NCI-H146 treated with DMSO at 0.1 percent for 48 hours (cell line): Measurements from ENCODE around the gene SLC24A1.

Experiments
- DNase-seq: peaks from one replicate; lab custom pipeline; 2025; ENCODE audit not compliant: unreplicated experiment; lab: John Stamatoyannopoulos, UW

Gene SLC24A1

DNA sequence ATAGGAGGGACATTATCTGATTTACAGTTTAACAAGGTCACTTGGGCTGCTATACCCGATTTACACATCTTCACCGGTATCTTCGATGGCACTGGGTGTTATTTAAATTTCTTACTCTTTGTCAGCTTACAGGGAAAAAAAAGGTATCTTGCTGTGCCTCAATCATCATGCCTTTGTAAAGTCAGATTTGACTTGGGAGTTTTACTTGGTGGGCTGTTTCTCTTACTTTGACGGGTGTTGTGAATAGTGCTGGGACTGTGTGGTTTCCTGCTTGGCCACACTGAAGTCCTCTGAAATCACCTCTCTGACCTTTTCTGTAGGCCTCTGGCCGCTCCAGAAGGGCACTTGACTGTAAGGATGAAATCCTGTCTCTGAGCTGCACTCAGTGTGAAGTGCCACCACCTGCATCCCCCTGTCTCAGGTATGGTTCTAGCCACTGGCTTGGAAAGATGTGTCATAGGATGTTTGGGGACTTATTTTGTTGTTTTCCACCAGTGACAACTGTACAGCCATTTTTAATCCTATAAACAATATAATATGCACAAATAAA is 3.1 kb upstream of the SLC24A1 start:
- DNase-seq: no peak

DNA sequence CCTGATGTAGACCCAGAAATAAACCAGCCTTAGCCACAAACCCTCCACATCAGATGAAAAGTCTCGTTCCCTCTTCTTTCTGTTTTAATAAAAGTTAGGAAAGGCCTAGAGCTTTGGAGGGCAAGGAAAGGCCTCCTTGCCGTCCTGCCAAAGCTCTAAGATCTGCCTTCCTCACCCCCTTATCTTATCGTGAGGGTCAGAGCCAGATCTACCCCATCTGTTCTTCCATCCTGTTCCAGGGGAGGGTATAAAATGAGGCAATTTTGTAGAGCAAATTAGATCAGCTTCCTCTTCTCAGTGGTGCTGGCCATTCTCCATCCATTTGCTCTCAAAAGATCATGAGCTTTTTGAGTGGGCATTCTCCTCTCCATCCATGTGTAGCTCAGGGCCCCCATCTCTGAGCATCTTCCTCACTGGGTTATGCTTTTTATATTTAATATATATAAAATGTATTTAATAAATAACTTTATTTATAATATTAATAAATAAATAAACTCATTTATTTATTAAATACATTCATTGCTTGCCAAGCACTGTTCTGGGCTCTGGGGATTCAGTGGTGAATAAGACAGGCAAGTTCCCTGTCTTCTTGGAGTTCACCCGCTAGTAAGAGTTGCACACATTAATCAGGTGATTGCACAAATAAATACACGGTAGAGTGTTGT is 2.0 kb upstream of the SLC24A1 start:
- no peak for DNase-seq

DNA sequence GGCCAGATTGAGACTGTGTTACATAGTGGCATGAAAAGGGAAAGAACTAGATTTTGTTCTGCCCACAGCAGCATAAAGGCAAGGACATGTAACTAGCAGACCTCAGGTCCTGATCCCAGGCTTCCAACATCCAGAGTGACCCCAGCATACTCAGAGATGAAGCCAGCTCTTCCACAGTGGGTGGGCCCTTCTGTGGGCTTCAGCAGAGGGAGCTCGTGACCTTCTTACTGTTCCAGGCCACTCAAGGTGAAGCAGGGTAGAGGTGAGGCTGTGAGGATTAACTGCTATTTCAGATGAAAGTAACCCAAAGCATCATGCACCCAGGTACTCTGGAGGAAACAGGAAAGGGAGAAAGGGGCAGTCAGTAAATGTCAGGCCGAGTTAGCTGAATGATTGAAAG is 905 bp upstream of the SLC24A1 start:
- DNase-seq: no peak

DNA sequence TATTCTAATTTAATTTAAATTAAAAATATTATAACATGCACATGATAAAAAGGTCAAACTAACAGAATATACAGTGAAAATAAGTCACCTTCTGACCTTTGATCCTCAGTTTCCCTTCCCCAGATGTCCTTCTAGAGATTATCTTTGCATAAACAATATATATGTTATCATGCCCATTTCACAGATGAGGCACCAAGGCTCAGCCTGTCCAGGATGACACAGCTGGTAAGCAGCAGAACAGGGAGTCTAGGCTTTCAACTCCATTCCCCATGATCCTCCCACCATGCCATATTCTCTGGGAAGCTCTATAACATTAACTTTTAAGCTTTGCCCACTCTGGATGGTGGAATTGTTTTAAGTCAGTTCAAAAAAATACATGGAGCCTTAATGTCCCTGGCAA is 1.4 kb downstream of the SLC24A1 start:
- DNase-seq: no peak

DNA sequence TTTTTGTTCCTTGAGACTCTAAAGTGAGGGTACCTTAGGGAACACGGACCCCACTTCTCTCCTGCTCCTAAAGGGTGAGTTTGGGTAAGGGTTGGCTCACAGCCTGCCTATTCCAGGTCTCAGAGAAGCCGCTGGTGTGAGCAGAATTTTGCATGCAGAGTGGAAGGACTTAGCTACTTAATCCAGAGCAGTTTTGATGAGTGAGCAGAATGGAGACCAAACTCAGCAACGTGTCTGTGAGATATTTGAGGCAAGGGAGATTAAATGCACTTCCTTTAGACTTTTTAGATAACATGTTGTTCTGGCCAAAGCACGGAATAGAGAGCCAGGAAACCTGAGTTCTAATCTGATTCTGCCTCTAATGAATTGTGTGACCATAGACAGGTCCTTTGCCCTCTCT is 5.1 kb downstream of the SLC24A1 start:
- DNase-seq: no peak

DNA sequence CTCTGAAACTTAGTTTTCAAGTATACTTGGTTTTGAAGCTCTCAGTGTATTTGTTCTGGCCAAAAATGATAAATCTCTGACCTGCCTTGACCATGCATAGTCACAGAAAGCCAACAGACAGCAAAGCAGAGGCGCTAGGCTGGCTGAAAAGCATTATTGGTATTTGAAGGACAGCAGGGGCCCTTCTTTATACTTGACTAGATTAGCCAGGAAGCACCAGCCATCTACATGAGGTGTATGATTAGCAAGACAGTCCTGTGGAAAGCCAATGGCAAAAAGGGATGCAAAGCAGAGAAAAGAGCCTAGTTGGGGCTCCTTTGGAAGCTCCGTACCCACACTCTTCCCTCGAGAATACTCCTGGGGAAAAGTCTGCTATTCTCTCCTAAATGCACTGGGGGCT is 7.8 kb downstream of the SLC24A1 start:
- no peak for DNase-seq

DNA sequence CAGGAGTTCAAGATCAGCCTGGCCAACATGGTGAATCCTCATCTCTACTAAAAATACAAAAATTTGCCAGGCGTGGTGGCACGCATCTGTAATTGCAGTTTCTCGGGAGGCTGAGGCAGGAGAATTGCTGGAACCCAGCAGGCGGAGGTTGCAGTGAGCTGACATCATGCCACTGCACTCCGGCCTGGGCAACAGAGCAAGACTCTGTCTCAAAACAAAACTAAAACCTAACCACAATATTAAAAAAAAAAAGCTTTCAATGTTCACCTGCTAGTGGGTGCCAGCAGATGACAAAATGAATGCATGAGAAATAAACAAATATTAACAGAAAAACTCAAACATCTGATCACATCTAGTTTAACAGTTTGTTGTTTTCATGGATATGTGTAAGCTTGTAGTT is 9.0 kb downstream of the SLC24A1 start:
- no peak for DNase-seq

DNA sequence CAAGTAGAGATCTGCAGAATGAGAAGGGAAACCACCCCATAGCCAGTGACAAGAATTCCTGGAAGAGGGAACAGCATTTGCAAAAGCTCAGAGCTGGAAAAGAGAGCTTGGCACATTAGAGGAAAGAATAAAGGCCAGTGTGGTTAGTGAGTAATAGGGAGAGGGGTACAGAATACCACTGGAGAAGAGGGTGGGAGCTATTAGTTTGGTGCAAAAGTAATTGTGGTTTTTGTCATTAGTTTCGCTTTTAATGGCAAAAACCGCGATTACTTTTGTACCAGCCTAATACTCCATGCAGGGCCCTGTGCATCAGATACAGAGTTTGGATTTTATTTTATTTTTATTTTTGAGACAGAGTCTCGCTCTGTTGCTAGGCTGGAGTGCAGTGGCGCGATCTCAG is 9.8 kb downstream of the SLC24A1 start:
- DNase-seq: no peak

DNA sequence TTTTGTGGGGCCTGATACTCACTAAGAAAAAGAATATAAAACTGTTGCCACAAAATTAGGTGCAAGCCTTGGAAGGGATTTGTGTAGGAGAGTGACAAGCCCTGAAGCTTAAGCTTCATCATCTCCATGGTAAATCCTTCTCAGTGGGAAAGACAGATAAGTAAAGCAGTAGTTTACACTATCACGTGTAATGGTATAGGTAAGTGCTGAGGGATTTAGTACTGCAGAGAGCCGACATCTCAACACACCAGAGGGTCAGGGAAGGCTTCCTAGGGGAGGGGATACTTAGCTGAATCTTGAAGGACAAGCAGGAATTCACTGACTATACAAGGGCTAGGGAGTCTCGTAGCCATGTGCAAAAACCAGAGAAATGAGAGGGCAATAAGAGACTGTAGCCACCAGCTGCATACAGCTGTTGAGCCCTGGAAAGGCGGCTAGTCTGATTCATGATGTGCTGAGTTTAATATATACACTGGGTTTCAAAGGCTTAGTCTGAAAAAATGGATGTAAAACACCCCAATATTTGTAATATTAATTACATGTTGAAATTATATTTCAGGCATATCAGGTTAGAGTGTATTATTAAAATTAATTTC is 11.1 kb downstream of the SLC24A1 start:
- DNase-seq: no peak

DNA sequence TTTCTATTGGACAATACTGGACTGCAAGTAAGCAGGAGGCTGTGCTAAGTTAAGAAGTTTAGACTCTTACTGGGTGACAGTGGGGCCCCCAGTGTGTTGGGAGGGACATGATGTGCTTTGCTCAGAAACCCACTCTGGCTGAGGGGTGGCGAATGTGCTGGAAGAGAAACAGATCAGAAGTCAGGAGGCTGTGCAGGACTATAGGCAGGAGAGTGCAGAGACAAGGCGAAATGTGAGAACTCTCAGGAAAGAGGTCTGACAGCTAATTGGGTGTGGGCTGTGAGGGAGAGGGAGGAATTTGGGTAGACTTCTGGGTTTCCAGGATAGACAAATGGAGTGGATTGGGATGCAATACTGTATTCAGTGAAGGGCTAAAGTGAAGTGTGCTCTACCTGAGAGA is 12.0 kb downstream of the SLC24A1 start:
- DNase-seq: no peak

DNA sequence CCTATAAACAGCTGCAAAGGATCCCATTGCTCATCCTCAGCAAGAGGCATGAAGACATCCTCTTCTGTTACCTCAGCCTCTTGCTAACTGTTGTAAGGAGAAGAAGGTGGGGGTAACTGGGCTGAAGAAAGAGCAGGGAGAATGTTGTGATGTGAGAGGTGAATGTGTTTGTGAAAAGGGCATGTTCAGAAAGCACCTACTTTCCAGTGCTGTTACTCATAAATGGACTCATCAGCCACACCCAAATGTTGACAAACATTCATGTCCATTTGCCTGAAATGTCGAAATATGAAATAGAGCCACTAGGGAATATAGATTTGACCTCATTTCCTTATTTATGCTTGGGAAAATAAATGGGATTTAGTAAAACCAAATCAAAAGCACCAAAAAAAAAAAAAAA is 12.6 kb downstream of the SLC24A1 start:
- no peak for DNase-seq

DNA sequence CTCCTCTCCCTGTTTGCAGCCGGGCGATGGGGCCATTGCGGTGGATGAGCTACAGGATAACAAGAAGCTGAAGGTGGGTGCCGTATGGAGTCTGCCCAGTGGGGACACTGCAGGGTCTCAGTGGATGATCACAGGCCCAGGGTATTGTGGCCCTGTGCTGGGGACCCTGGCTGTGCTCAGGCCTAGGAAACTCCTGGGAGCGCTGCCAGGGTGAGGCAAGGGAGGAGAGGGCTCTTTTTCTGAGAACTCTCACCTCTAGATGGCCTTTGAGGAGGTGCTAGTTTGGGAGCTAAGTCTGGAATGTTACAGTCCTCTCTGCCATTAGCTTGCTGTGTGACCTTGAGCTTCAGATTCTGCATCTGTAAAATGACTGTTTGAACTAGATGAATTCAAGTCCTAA is 16.4 kb downstream of the SLC24A1 start:
- no peak for DNase-seq

DNA sequence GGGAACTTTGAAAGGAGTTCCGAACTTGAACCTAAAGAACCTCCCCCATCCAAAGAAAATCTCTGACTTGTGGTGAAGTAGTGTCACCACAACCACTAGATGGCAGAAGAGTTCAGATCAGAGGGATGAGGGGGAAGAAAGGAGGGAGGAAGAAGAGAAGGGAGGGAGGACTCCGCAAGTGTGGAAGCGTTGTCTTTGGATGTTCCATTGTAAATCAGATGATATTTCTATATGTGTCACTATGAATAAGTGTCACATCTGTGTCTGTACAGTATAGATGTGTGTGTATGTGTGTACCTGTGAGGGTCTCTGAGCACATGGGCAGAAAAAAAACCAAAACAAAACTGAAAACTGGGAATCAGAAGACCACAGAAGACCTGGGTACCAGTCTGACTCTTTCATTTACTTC is 16.9 kb downstream of the SLC24A1 start:
- DNase-seq: peak; percentile 1

DNA sequence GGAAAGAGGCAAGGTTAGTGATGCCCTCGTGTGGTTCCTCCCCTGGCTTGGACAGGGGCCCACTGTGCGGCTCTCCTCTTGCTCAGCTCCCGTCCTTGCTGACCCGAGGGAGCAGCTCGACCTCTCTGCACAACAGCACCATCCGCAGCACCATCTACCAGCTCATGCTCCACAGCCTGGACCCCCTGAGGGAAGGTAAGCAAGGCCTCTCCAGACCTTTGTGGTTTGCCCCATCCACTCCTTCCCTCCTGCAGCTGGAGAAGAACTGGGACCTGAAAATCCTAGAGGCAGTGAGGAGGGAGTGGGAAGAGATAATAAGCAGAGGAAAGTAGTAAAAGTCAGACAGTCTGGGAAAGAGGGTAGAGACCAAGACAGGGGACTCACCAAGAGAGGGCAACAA is 17.8 kb downstream of the SLC24A1 start:
- DNase-seq: no peak

DNA sequence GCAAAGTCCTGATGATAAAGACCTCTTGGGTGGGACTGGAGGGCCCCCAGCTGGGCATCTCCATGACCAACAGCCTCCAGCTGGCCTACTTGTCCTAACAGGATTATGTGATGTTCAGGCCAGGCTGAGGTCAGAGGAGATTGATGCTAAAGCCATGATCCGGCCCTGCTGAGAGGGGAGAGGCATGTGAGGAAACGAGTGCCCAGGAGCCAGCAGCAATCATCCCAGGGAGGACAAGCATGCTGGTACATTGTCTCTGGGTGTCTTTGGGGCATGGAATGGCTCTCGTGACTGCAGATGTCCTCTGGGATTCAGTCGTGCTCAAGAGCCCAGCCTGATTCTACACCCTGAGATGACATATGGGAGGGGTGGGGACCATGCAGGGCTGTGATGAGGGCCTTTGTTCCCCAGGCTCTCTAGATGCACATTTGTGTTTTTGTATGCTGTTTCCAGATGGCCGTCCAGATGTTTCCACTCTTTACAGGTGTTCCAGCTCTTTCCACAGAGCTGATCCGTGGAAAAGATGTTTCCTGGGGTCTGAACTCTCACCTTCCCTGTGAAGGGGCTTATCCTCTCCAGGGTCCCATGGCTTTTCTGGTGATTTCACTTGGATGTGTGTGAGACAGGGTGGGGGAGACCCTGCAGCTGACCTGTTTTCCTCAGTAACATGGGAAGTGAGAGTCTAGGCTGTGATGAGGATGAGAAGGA is 20.2 kb downstream of the SLC24A1 start:
- DNase-seq: no peak

DNA sequence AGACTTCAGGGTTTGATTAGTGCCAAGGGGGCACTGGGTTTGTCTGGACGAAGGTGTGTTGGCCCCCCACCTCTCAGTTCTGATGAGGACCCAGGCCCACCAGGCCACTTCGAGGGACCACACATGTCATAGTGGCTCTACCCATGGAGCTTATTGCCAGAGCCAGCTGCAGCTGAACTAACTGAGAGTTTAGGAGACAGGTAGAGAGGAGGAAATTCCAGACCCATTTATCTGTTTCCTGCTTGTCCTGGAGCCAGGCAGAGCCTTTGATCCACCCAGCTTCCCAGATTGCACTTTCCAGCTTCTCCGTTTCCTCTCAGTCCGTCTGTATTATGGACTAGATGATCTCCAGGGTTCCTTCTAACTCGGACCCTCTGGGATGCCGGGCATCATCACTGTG is 20.9 kb downstream of the SLC24A1 start:
- no peak for DNase-seq

DNA sequence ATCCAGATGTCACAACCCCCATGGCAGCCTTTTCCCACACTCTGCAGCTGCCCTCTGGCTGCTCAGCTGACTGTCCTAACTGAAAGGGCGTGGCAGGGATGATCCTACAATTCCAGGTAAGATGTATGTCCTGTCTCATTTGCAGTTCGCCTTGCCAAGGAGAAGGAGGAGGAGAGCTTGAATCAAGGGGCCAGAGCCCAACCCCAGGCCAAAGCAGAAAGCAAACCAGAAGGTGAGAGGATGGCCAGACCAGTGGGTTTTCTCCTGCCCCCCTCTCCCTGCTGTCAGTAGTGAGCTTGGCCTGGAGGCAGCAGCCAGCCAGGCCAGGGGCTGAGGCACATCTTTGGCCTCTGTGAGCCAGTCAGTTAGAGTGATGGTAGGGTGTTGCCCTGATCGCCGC is 22.5 kb downstream of the SLC24A1 start:
- no peak for DNase-seq

DNA sequence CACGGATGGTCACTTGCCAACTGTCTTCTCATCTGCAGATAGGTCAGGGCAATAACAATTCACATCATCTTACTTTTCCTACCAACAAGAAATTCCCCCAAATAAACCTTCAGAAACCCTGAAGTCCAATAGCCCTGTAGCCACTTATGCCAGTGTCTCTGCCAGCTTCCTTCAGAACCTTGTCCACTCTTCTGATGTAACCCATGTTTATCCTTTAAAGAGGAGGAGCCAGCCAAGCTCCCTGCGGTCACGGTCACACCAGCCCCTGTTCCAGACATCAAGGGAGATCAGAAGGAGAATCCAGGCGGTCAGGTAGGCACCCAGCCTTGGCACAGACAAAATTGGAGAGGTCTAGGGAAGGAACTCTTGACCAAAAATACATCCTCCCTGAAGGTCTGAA is 23.7 kb downstream of the SLC24A1 start:
- DNase-seq: no peak

DNA sequence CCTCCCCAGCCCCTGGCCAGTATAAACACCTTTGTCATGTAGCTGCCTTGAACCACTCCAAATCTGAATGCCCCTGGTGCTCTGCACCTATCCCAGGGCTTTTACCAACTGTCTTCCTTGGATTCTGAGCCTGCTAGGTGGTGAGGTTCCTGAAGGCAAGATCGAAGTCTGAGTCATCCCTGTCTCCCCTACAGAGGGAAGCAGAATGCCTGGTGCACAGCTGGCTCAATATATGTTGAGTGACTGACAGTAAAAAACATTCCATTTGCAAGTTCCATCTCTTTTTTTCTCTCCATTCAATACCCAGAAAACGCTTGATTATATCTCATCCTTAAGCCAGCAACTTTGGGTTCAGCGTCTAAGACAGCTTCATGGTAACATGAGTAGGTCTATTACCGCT is 24.7 kb downstream of the SLC24A1 start:
- DNase-seq: no peak

DNA sequence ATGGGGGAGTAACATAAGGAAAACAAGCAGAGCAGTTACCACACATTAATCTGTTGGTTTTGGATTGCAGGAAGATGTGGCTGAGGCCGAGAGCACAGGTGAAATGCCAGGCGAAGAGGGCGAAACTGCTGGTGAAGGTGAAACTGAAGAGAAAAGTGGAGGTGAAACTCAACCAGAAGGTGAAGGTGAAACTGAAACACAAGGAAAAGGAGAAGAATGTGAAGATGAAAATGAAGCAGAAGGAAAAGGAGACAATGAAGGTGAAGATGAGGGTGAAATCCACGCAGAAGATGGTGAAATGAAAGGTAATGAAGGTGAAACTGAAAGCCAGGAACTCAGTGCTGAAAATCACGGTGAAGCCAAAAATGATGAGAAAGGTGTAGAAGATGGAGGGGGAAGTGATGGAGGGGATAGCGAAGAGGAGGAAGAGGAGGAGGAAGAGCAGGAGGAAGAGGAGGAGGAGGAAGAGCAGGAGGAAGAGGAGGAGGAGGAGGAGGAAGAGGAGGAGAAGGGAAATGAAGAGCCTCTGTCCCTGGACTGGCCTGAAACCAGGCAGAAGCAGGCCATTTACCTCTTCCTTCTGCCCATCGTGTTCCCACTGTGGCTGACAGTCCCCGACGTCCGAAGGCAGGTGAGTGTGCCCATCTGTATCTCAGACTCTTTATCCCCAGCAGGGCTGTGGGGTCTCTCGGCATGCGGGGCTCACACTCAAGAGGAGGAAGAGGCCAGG is 28.7 kb downstream of the SLC24A1 start:
- no peak for DNase-seq

DNA sequence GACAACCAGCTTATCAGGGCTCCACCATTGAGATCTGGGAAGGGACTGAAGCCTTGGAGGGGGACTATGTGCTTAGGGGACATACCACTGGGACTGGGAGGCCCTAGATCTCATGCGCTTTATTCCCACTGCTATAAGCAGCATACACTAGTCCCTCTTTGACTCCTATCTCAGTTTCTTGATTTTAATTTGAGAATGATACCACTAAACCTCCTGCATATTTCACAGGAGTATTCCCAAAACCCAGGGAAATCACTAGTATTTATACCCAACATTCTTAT is 29.2 kb downstream of the SLC24A1 start:
- no peak for DNase-seq
